Measurements from ENCODE around the gene SALL1. TPM values are rescaled to one million over a fixed set of nuclear protein-coding genes. Genes with fewer than 3 reads are reported as not detected.

Gene SALL1
- total RNA-seq, 1 experiment from 2014 or later: not detected

DNA sequence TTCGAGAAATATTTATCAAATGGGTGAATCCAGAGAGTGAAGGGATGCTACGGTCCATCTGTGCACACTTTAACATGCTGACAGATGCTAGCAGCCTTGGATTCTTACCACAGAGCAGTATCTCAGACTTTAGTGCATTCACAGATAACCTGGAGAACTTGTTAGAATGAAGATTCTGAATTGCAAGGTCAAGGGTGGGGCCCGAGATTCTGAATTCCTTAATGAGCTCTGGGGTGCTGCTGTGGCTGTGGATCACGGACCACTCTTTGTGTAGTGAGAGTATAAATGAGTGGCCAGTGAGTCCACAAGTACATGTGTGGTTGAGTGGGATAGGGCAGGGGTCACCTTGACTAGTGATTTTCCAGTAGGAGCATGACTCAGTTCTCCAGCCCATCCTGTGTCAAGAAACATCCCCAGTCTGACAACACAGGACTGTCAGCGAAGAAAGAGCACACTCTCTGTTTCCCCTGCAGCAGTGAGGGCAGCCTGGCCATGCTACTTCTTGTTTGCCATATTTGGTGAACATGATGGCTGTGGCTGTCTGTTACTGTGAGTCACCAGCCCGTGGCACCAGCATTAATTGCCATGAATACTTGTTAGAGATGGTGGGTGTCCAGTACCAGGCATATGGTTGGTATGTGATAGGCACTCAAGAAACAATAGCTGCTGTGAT lies 13.0 kb upstream of the SALL1 start:
- in situ Hi-C loops (cut with HindIII; ENCODE audit: low pct_unique_long_range_greater_than_20kb, low sequenced_read_pairs): no loop called here
- CTCF ChIA-PET: interaction anchor here (0.8 kb wide), 1 partner anchor 11 kb away, joined by 15 read pairs; no protein-coding TSS in a partner anchor
- no peaks in the 10 kb centered on the region for H3K36me3 ChIP-seq (ENCODE audit: control insufficient read depth, insufficient read depth, low read length)
- no peak overlapping the region for H3K4me3 ChIP-seq (ENCODE audit: low read depth in 2 of 2, low read length in 2 of 2)
- no peaks in the 10 kb centered on the region for H3K4me1 ChIP-seq (ENCODE audit: control insufficient read depth, insufficient read depth, low read length)
- ATAC-seq (no peak), DNase-seq (ENCODE audit: low read depth, low spot score) (no peak)
- POLR2A ChIA-PET: no interaction called here
- no peaks in the 10 kb centered on the region for H3K9me3 ChIP-seq (ENCODE audit: control insufficient read depth, insufficient read depth, low read depth, low read length)
- H3K27ac ChIP-seq (ENCODE audit: low read length): no peak overlapping the region
- TF ChIP-seq, protein P1, sequence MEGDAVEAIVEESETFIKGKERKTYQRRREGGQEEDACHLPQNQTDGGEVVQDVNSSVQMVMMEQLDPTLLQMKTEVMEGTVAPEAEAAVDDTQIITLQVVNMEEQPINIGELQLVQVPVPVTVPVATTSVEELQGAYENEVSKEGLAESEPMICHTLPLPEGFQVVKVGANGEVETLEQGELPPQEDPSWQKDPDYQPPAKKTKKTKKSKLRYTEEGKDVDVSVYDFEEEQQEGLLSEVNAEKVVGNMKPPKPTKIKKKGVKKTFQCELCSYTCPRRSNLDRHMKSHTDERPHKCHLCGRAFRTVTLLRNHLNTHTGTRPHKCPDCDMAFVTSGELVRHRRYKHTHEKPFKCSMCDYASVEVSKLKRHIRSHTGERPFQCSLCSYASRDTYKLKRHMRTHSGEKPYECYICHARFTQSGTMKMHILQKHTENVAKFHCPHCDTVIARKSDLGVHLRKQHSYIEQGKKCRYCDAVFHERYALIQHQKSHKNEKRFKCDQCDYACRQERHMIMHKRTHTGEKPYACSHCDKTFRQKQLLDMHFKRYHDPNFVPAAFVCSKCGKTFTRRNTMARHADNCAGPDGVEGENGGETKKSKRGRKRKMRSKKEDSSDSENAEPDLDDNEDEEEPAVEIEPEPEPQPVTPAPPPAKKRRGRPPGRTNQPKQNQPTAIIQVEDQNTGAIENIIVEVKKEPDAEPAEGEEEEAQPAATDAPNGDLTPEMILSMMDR (IDR thresholded peaks at IDR 0.05): no peak
- TF ChIP-seq, protein P2, sequence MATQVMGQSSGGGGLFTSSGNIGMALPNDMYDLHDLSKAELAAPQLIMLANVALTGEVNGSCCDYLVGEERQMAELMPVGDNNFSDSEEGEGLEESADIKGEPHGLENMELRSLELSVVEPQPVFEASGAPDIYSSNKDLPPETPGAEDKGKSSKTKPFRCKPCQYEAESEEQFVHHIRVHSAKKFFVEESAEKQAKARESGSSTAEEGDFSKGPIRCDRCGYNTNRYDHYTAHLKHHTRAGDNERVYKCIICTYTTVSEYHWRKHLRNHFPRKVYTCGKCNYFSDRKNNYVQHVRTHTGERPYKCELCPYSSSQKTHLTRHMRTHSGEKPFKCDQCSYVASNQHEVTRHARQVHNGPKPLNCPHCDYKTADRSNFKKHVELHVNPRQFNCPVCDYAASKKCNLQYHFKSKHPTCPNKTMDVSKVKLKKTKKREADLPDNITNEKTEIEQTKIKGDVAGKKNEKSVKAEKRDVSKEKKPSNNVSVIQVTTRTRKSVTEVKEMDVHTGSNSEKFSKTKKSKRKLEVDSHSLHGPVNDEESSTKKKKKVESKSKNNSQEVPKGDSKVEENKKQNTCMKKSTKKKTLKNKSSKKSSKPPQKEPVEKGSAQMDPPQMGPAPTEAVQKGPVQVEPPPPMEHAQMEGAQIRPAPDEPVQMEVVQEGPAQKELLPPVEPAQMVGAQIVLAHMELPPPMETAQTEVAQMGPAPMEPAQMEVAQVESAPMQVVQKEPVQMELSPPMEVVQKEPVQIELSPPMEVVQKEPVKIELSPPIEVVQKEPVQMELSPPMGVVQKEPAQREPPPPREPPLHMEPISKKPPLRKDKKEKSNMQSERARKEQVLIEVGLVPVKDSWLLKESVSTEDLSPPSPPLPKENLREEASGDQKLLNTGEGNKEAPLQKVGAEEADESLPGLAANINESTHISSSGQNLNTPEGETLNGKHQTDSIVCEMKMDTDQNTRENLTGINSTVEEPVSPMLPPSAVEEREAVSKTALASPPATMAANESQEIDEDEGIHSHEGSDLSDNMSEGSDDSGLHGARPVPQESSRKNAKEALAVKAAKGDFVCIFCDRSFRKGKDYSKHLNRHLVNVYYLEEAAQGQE (IDR thresholded peaks at IDR 0.05; ENCODE audit: insufficient read depth in 1 of 2, low read depth in 2 of 2, low read length in 1 of 2): no peak
- TF ChIP-seq SIN3A (IDR thresholded peaks at IDR 0.05; ENCODE audit: borderline replicate concordance, insufficient read depth, low read depth, low read length): no peak
- TF ChIP-seq TCF7L2 (IDR thresholded peaks at IDR 0.05; ENCODE audit: low read depth, low read length): no peak
- no peak for TF ChIP-seq POLR2AphosphoS5 (IDR thresholded peaks at IDR 0.05; ENCODE audit: low read depth, low read length)
- intact Hi-C loops (cut with micrococcal nuclease; ENCODE audit: unreplicated experiment): no loop called here
- no peaks in the 10 kb centered on the region for H3K27me3 ChIP-seq (ENCODE audit: control insufficient read depth, insufficient read depth, low read length)
- no TSS peak for BruUV-seq (replicated peaks)

DNA sequence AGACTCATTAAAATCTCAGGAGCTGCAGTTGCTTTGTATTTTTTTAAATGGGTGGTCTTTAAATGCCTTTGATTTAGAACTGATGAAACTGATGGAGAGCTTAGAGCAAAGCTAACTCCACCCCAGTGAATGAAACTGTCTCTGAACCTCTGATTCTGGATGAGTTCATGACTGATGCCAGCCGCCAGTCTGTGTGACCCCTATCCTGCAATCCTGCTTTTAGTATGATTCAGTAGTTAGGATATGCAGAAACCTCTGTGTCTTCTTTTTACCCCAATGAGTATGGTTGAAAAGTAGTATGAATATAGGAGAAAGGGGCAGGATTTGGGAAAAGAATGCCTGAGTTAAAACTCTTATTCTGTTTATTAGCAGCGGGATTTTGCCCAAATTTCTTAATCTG lies 12.3 kb upstream of the SALL1 start:
- Histone ChIP-seq H3K27me3 (ENCODE audit: control insufficient read depth, insufficient read depth, low read length) (no peaks in the 10 kb centered on the region), H3K4me1 (ENCODE audit: control insufficient read depth, insufficient read depth, low read length) (no peaks in the 10 kb centered on the region), H3K27ac (ENCODE audit: low read length) (no peak overlapping the region), H3K4me3 (ENCODE audit: low read depth in 2 of 2, low read length in 2 of 2) (no peak overlapping the region), H3K9me3 (ENCODE audit: control insufficient read depth, insufficient read depth, low read depth, low read length) (no peaks in the 10 kb centered on the region), H3K36me3 (ENCODE audit: control insufficient read depth, insufficient read depth, low read length) (no peaks in the 10 kb centered on the region)
- no peak for ATAC-seq
- DNase-seq (ENCODE audit: low read depth, low spot score): no peak
- ChIA-PET POLR2A (no interaction called here), CTCF (interaction anchor here (0.6 kb wide), 1 partner anchor 161 kb away, joined by 9 read pairs; no protein-coding TSS in a partner anchor)
- in situ Hi-C loops (cut with HindIII; ENCODE audit: low pct_unique_long_range_greater_than_20kb, low sequenced_read_pairs) (no loop called here), intact Hi-C loops (cut with micrococcal nuclease; ENCODE audit: unreplicated experiment) (no loop called here)
- TF ChIP-seq SIN3A (IDR thresholded peaks at IDR 0.05; ENCODE audit: borderline replicate concordance, insufficient read depth, low read depth, low read length) (no peak), POLR2AphosphoS5 (IDR thresholded peaks at IDR 0.05; ENCODE audit: low read depth, low read length) (no peak), TCF7L2 (IDR thresholded peaks at IDR 0.05; ENCODE audit: low read depth, low read length) (no peak)
- TF ChIP-seq, protein P2 (IDR thresholded peaks at IDR 0.05; ENCODE audit: insufficient read depth in 1 of 2, low read depth in 2 of 2, low read length in 1 of 2): no peak
- TF ChIP-seq, protein P1 (IDR thresholded peaks at IDR 0.05): no peak
- no TSS peak for BruUV-seq (replicated peaks)
